Spinal cord (tissue), 10 donors: ENCODE data around the gene KIAA2012. TPM values are rescaled to one million over a fixed set of nuclear protein-coding genes. Genes with fewer than 3 reads are reported as not detected.

ENCODE experiments used
- DNase-seq, 6 donors: peaks; one replicate each; pipeline versions ENCODE4 v3.0.0 to v3.0.0-alpha.2; 2013 to 2015; ENCODE audit warnings: low spot score in 6 of 6, low read depth in 4 of 6
- H3K27ac ChIP-seq: one replicate; pipeline ENCODE4 v1.5.1; 2013; ENCODE audit warnings: low read depth, low read length, control low read depth
- H3K27me3 ChIP-seq: one replicate; pipeline ENCODE4 v1.6.1; 2013; ENCODE audit warnings: low read length; ENCODE audit not compliant: control insufficient read depth, insufficient read depth
- H3K36me3 ChIP-seq: one replicate; pipeline ENCODE4 v1.6.1; 2013; ENCODE audit warnings: low read length; ENCODE audit not compliant: control insufficient read depth, insufficient read depth
- H3K4me1 ChIP-seq: one replicate; pipeline ENCODE4 v1.6.1; 2013; ENCODE audit warnings: low read length; ENCODE audit not compliant: control insufficient read depth, insufficient read depth
- H3K4me3 ChIP-seq: one replicate; pipeline ENCODE4 v1.5.1; 2013; ENCODE audit warnings: low read depth, low read length, control low read depth
- H3K9me3 ChIP-seq: one replicate; pipeline ENCODE4 v1.6.1; 2013; ENCODE audit warnings: low read length; ENCODE audit not compliant: control insufficient read depth, insufficient read depth
- WGBS: methylation state at CpG from one replicate; pipeline ENCODE4 v1.1.5; 2013; ENCODE audit warnings: missing lambda C conversion rate; ENCODE audit not compliant: insufficient coverage; 5-methylcytosine and 5-hydroxymethylcytosine counted together
- long read RNA-seq, 4 donors: transcript quantifications; one replicate each; lab custom pipeline, GENCODE V29; 2026
- polyA plus RNA-seq, 2 donors: library from polyadenylated mRNA; unstranded; fragments of 120-200 nt; gene quantifications; one replicate each; pipeline ENCODE4 v1.2.1, GENCODE V29; 2013; ENCODE audit not compliant: insufficient read length in 2 of 2
- total RNA-seq, 2 donors: library from RNA; depleted of rRNA in 1 of 2; stranded (reverse); fragments of 120-200 nt in 1 of 2; fragments of >200 nt in 1 of 2; gene quantifications; one replicate each; pipeline versions ENCODE4 v1.2.3 to v1.2.4, GENCODE V29; 2013 to 2014
- donor health status: healthy.

KIAA2012 gene
- total RNA-seq (1 to 10 TPM; 1.2 to 5.7 TPM), polyA plus RNA-seq (1 to 10 TPM; 4.8 to 5.4 TPM)
- long read RNA-seq, donor 1, partial matches to known transcripts, result 23 of 231 reads
- long read RNA-seq, donor 1, other reads (novel, unspliced or antisense), result 208 of 231 reads
- long read RNA-seq, donor 2, result 0 reads
- long read RNA-seq, donor 3, result 0 reads
- long read RNA-seq, donor 4, result 0 reads

DNA sequence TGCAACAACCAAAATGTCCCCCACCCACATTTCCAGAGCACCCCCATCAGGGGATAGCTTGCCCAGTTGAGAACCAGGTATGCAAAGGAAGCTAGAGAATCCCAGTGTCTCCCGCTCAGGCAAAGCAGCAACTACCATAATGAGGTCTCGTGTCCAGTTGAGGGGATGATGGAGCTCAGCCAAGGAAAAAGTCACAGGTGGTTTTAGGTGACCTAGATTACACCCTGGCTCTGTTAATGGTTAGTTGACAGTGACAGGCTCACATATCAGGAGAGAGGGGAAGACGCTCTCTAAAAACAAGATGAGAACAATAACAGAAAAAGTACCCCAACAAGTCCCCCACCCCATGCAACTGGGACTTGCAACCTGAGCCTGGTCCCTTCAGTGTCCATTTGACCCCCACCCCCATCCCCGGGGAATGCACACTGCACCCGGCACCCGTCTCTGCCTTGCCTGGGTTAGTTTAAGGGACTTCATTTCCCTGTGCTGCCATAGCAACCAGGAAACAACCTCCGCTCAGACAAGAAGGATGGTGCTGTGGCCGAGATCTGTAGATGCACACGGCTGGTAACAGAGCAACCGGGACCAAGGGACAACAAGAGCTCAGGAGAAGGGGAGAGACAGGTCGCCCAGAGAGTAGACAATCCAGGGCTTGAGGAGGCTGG lies at the start of gene KIAA2012:
TSS of gene KIAA2012 (plus strand) at position 519 of the 665 bp plus-strand sequence. CDS start 373 bp downstream, outside the sequence.
- Histone ChIP-seq H3K36me3 (no peaks in the 10 kb centered on the region), H3K4me3 (no peak within 1 kb of the TSS), H3K4me1 (peaks cover 11% of the 10 kb centered on the region), H3K27me3 (peaks cover 3% of the 10 kb centered on the region), H3K27ac (no peak within 1 kb of the TSS), H3K9me3 (no peaks in the 10 kb centered on the region)
- DNase-seq, result peak in 4 of 6 donors; percentile 24 to 91 (median 63)
- WGBS, result 29% methylated on average over 7 of the region's 11 CpGs

DNA sequence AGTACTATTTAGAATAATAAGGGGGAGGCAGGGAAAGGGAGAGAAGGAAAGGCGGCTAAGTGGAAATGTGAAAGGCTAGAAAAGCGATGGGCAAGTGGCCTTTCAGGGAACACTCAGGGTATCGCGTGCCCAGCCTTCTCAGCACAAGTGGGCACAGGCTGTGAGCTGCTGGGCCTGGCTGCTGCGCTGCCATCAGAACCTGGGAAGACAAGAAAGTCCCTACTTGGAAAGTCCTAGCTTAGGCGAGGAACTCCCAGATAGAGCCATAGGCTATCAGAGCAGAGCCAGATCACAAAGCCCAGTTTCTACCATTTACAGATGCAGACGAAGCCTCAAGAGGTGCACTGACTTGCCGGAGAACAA lies 49.2 kb upstream of the KIAA2012 start:
- no peak overlapping the region for H3K4me3 ChIP-seq
- no peaks in the 10 kb centered on the region for H3K36me3 ChIP-seq
- WGBS, result 69% methylated on average over 8 of the region's 8 CpGs
- no peaks in the 10 kb centered on the region for H3K9me3 ChIP-seq
- H3K27me3 ChIP-seq, result peaks cover 3% of the 10 kb centered on the region
- DNase-seq, result peak in 1 of 6 donors; percentile 46
- peak overlapping the region; percentile 6 for H3K27ac ChIP-seq
- H3K4me1 ChIP-seq, result peaks cover 16% of the 10 kb centered on the region

- no peaks in the 10 kb centered on the region for H3K36me3 ChIP-seq
- H3K27me3 ChIP-seq, result peaks cover 1% of the 10 kb centered on the region
- 93% methylated on average over 3 of the region's 9 CpGs for WGBS
- H3K27ac ChIP-seq, result no peak overlapping the region
- peaks cover 16% of the 10 kb centered on the region for H3K4me1 ChIP-seq
- DNase-seq, result no peak
- no peaks in the 10 kb centered on the region for H3K9me3 ChIP-seq
- no peak overlapping the region for H3K4me3 ChIP-seq
Observed at GRCh38 chr2:202024871-202025270, 48.2 kb upstream of the KIAA2012 start.

- no peaks in the 10 kb centered on the region for H3K36me3 ChIP-seq
- peaks cover 12% of the 10 kb centered on the region for H3K4me1 ChIP-seq
- no peak for DNase-seq
- no peak overlapping the region for H3K4me3 ChIP-seq
- peaks cover 4% of the 10 kb centered on the region for H3K27me3 ChIP-seq
- no peak overlapping the region for H3K27ac ChIP-seq
- no peaks in the 10 kb centered on the region for H3K9me3 ChIP-seq
- WGBS, result 77% methylated on average over 3 of the region's 5 CpGs
Observed at GRCh38 chr2:202025816-202026215, 47.2 kb upstream of the KIAA2012 start.

GRCh38 chr2:202026507-202026906 lies 46.5 kb upstream of the KIAA2012 start:
- Histone ChIP-seq H3K36me3 (no peaks in the 10 kb centered on the region), H3K4me1 (peaks cover 12% of the 10 kb centered on the region), H3K9me3 (no peaks in the 10 kb centered on the region), H3K4me3 (no peak overlapping the region), H3K27me3 (peaks cover 5% of the 10 kb centered on the region), H3K27ac (no peak overlapping the region)
- no peak for DNase-seq
- WGBS, result 95% methylated on average over 5 of the region's 5 CpGs

DNA sequence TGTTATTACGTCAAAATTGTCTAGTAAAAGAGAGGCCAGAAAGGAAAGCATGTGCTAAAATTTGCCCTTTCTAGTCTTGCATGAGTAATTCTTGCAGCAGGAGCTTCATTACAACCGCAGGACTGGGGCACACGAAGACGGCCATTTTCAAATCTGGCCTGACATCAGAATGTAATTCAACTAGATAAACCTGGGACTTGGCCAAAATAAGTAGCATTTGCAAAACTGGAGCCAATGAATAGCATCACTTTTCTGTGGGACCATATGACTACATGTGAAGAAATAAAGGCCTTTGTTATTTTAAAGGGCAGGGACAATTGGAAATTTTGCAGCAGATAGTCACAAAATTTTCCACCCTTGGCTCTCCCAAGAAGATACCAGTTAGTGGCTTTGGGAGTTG lies 42.4 kb upstream of the KIAA2012 start:
- peak in 1 of 6 donors; percentile 30 for DNase-seq
- Histone ChIP-seq H3K9me3 (no peaks in the 10 kb centered on the region), H3K36me3 (peaks cover under 1% of the 10 kb centered on the region), H3K27me3 (peaks cover 36% of the 10 kb centered on the region), H3K4me3 (no peak overlapping the region), H3K4me1 (peaks cover 28% of the 10 kb centered on the region), H3K27ac (no peak overlapping the region)
- 93% methylated on average over 4 of the region's 4 CpGs for WGBS

- peaks cover 32% of the 10 kb centered on the region for H3K4me1 ChIP-seq
- H3K27ac ChIP-seq, result no peak overlapping the region
- WGBS, result no CpG with 5 or more reads among the region's 4 CpGs
- no peak overlapping the region for H3K4me3 ChIP-seq
- DNase-seq, result no peak
- H3K27me3 ChIP-seq, result peaks cover 43% of the 10 kb centered on the region
- H3K36me3 ChIP-seq, result peaks cover 4% of the 10 kb centered on the region
- no peaks in the 10 kb centered on the region for H3K9me3 ChIP-seq
Observed at GRCh38 chr2:202031246-202031951, 41.7 kb upstream of the KIAA2012 start.

GRCh38 chr2:202032846-202033316 lies 40.2 kb upstream of the KIAA2012 start:
- Histone ChIP-seq H3K36me3 (peaks cover 4% of the 10 kb centered on the region), H3K4me1 (peaks cover 35% of the 10 kb centered on the region), H3K9me3 (no peaks in the 10 kb centered on the region), H3K27me3 (peaks cover 55% of the 10 kb centered on the region), H3K27ac (peak overlapping the region; percentile 100), H3K4me3 (peak overlapping the region; percentile 88)
- 0% methylated on average over 38 of the region's 42 CpGs for WGBS
- DNase-seq, result peak in 2 of 6 donors; percentile 62 to 83

GRCh38 chr2:202033317-202034248 lies 39.5 kb upstream of the KIAA2012 start, which contains the start of gene FZD7:
Gene FZD7, plus strand, starts transcription at chr2:202033855. Its CDS starts 793 bp downstream, at chr2:202034648.
- Histone ChIP-seq H3K27ac (peak within 1 kb of the TSS; percentile 100), H3K36me3 (peaks cover 4% of the 10 kb centered on the region), H3K9me3 (no peaks in the 10 kb centered on the region), H3K27me3 (peaks cover 57% of the 10 kb centered on the region), H3K4me1 (peaks cover 35% of the 10 kb centered on the region), H3K4me3 (peak within 1 kb of the TSS; percentile 88)
- under 1% methylated on average over 83 of the region's 109 CpGs for WGBS
- peak in 4 of 6 donors; percentile 80 to 97 (median 90) for DNase-seq
